ELR (cell line): Measurements from ENCODE around the gene NCF2.
A peak's percentile ranks its signal among the peaks of the same experiment; 100 is the strongest.

Experiments used
- DNase-seq: peaks from one replicate; pipeline ENCODE4 v3.0.0-alpha.2; 2015; ENCODE audit warnings: low read depth

Gene NCF2

DNA sequence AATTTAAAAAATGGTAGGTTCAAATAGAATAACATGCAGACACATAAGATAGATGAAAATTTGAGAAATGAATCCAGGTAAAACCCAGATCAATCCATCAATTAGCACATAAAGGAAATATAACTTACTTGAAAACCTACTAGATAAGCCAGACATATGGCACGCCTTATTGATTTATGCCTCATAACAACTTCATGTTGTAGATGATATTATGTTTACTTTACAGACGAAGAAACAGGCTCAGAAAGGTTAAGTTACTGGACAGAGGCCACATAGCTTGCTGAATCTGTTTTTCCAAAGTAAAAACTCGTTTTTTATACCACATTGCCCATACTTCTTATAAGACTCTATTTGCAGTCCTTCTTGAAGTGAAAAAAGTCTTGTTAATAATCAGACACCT lies 22.1 kb upstream of the NCF2 start:
- DNase-seq: no peak

DNA sequence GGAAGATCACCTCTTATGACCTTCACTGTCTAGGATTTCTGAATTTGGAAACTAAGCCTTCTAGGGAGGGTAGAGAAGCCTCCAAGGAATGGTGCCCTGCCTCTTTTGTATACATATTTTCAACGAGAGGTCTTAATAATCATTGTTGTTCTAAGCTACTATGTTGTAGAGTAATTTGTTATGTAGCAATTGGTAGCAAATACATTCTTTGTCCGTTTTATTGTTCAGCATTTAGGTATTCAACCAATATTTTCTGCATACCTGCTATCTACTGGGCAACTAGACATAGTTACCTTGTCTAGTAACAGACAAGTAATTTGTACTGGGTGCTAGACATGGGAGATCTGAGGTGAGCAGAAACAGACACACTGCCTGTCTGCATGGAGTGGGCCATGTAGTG lies 20.8 kb upstream of the NCF2 start:
- no peak for DNase-seq

DNA sequence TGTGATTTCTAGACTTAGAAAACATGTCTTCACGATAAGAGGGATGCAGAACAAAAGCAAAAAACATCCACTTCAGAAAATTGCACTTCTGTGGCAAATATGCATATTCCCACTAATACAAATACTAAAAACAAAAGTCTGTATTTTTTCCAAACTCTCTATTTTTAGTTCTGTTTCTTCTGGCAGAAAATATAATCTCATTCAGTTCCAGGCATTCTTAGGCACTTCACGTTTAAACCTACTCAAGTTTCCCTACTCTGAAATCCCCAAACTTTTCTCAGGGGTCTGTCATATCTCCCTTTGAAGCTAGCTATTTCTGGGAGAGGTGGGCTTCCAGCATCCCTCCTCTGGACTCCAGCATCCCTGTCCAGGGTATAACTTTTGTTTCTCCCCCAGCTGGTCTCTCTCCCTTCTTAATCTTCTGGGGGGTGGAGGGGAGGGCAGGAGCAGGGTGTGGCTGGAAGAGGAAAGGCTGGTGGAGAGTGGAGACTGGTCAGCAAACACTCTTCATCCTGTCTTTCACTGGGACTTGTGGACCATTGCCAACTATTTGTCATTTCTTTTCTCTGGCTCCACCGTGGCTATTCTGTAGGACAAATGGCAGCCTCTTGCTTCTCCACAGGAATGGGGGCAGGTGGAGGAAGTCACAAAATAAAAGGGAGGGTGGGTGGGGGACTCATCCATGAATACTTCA lies 19.6 kb upstream of the NCF2 start:
- peak; percentile 64 for DNase-seq

DNA sequence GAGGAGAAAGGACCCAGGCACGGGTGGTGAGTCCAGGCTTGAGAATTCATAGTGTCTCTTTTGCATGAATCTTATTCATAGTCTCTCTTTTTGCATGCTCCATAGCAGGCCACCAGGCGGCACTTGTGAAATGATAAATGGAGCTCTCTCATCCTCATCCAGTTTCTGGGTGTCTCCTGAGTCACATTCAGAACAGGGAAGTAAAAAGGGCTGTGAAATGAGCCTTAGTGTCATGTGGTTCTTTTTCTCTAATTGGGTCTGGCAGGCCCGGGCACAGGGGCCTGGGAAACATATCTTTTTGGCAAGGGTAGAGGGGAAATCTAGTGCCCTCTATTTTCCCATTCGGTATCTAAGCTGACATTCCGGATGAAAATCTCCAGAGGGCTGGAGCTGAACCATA lies 19.1 kb upstream of the NCF2 start:
- peak; percentile 92 for DNase-seq

DNA sequence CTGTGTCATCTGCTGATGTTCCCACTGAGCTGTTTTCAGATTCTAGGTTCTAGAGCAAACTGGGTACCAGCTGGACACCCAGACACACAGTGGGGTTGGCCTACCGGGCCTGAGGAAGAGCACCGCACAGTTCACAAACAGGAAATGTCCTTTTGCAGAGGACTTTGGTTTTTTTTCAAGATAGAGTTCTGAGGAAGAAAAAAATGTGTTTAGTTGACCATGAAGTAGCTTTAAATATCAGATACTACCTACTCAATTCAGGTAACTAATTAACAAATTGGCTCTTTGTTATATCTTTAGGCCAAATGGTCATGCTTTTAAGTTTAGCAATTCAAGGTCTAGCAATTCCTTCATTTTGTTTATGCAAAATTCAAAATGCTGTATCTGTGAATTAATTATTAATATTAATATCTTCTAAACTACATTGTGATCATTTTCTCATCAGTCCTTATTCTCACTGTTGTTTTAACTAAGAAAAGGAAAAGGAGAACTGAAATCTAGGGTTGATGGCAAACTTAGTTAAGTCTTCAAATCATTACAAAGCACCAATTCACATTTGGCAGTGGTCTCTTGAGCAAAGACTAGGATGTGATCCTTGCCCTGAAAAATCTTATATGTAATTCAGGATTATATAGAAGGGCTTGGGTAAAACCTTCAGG lies 17.2 kb upstream of the NCF2 start:
- no peak for DNase-seq

DNA sequence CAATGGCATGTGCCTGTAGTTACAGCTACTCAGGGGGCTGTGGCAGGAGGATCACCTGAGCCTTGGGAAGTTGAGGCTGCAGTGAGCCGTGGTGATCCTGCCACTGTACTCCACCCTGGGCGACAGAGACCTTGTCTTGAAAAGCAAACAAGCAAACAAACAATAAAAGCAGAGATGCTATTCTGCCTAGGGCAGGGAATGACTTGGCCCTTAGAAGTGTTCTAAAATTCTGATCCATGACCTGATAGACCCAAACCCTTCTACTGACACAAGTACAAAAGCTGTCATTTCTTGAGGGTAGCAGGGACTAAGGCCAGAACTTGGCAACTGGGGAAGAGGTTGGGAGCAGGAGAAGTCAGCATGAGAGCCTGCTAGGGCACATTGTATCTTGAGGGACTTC lies 15.6 kb upstream of the NCF2 start:
- no peak for DNase-seq

DNA sequence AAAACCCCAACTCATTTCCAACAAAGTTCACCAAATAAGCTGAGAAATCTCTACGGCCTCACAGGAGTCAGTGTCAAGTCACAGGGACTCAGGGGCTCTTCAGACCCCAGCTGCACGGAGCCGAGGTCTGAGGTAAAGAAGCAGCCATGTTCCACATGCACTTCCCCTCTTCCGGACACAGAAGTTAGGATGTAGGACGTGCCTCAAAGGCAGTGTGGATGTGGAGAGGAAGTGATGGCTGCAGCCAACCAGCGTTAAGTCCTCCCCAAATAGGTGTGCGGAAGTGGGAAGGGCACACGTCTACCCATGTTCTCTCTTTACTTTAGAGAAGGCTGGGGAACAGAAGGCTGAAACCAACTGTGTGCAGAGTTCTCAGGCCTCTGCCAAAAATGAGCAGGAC lies 14.6 kb upstream of the NCF2 start:
- DNase-seq: no peak

DNA sequence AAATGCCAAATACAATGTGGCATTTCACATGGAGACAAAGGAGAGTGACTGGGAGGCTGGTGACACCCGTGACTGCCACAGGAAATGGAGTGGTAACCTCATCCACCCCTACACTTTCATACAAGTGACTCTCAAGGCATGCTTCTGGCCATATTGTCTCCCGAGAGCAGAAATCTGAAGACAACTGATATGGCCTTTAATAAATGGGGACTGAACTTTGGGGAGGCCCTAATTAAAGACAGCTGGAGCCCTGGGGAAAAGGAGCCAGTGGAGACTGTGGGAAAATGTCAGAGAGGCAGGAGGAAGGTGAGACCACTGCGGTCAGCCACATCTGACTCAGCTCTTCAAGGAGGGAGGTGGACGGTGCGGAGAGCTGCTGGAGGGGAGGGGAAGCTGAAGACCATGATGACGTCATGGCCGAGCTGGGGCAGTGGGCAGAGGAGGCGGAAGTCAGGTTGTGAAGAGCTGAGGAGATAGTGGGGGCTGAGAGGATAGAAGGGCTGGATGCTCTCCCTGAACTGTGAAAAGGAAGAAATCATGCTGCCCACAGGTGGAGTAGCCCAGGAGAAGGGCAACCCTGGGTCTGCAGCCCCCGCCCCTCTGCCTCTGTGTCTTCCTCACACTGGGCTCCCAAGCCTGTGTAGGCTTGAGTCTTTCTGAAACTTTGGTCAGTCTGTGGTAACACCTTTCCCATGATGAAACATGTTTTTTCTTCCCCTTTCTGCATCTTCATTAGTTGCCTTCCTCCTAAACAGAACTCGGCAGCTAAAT lies 14.0 kb upstream of the NCF2 start:
- peak; percentile 97 for DNase-seq

DNA sequence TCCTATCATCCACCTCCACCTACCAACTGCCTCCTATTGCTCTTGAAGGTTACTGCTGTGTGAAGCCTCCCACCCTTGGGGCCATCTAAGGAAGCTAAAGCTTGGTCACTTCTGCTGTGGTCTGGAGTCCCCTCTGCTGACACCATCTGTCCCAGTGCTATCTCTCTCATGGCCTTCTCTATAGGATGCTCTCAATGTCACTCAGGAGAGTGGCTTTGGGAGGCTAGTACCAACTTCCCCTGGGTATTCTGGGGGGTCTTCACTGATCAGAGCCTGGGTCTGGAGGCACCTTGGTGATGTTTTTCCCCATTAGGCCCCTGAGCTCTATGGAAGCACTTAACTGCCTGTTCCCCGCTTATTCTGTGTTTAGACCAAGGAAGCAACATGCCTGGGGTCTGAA lies 12.3 kb upstream of the NCF2 start:
- no peak for DNase-seq

DNA sequence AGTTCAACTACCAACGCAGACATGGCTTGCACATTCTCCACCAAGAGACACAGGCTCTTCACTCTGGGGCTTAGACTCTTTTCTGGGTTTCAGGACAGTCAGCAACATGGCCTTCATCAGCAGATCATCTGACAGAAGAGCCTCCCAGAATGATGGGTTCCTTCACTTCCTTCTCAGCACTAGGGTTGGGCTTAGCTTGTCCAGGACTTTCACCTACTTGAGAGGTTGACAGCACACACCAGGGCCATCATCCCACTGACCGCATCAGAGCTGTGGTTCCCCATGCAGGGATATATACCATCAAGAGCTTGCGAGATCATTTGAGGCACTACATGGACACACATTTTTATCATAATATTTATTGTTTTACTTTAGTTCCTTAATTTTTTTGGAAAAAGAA lies 10.4 kb upstream of the NCF2 start:
- DNase-seq: no peak

DNA sequence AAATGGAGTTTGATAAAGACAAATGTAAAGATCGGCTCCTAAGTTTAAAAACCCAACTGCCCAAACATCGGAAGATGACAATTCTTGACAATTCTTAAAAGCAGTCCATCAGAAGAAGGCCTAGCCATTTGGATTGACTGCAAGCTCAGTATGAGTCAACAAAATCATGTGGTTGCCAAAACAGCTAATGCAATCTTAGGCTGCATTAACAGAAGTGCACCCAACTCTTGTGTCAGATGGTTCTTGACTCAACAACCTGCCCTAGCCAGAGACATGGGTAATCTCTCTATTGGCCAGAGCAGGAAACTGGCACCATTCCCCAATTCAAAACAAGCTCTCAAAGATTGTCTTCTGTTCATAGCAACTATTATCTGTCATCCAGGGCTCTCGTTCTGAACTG lies 9.9 kb upstream of the NCF2 start:
- DNase-seq: peak; percentile 75

DNA sequence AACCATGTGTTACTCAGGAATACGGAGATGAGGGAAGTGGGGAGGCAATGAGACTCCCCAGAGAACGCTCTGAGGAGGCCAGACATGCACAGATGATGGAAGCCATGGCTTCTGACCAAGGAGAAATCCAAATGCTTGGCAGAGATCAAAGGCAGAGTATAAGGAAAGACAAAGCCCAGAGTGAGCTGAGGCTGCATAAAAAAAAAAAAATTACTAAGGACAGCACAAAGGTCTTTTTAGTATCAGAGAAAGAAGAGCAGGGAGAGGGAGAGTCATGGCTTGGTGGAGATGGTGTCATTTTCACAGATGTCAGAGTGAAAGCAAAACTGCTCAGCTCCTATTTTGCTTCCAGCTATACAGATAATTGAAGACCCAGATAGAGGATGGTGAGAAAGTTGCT lies 8.1 kb upstream of the NCF2 start:
- DNase-seq: no peak

DNA sequence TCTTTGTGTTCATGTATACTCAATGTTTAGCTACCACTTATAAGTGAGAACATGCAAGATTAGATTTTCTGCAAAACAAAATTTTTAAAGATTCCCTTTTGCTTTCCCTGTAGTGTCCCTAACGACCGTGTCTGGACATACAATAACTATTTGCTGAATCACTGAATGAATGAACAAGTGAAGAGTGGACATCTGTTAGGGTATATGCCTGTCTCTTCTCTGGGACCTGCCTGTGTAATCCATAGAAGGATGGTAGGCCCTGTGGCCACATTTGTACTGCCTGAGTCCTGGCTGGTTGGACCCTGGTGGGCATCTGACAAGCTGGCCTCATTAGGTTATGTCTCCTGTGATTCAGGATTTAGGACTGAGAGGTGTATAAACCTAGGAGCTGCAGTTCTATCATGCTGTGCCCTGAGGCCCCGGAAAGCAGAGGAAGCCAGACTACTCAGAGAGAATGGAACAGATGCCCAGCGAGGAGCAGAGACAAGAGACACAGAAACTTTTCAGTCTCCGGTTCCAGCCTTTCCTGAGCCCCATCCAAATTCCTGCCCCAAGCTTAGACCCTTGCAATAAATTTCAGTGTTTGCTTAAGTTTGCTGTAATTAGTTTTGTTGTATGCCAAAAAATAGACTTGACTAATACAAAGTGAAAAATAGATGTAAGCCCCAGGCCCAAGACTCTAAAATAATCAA lies 7.5 kb upstream of the NCF2 start:
- peak; percentile 36 for DNase-seq

DNA sequence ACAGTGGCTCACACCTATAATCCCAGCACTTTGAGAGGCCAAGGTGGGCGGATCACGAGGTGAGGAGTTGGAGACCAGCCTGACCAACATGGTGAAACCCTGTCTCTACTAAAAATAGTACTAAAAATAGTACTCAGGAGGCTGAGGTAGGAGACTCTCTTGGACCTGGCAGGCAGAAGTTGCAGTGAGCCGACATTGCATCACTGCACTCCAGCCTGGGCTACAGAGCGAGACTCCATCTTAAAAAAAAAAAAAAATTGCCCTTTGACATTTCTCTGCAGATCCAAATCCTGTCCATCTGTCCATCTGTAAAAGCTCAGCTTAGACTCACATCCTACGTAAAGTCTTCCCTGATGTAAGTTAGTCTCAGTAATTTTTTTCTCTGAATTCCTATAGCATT lies 6.2 kb upstream of the NCF2 start:
- no peak for DNase-seq

DNA sequence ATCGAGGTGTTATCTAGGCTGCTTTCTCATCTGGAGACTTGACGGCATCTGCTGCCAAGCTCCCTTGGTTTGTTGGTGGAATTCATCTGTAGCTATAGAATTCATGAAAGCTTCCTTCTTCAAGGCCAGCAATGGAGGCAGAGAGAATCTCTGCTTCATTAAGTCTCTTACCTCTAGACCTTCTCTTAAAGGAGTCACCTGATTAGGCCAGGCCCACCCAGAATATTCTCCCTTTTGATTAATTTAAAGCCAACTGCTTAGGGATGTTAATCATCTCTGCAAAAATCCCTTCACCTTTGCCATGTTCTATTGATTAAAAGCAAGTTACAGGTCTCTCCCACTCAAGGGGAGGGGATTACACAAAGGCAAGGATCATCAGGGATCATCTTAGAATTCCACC lies 5.3 kb upstream of the NCF2 start:
- DNase-seq: no peak

DNA sequence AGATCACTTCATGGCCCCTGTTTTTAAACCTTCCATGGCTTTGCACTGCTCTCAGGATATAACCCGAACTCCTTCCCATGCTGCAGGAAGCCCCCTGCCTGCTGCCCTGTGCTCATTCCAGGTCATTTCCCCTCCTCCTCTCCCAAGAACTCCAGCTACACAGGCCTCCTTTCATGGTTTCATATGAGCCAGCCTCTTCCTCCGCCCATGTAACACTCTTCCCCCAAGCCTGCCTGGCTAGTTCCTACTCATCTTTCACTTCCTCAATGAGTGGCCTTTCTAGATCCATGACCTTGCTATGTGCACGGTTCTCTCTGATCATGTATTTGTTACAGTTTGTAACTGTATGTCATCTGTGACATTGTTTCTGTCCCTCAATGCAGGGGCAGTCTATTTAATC lies 3.1 kb upstream of the NCF2 start:
- DNase-seq: no peak

DNA sequence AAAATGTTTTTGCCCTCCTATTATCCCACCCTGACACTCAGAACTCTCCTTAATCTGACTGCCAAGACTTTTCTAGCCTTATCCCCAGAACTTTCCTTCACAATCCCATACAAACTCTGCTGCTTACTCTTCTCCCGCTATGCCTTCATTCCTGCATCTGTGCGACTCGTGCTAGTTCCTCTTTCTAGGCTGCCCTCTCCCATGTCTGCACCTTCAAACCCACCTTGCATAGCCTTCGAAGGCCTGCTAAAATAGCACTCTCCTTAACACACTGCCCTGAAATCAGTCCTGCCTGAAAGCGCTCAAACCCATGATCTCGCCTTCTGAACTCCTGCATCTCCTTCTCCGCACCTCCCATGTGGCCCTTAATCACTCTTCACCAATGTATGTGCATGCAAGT lies 2.5 kb upstream of the NCF2 start:
- DNase-seq: no peak

DNA sequence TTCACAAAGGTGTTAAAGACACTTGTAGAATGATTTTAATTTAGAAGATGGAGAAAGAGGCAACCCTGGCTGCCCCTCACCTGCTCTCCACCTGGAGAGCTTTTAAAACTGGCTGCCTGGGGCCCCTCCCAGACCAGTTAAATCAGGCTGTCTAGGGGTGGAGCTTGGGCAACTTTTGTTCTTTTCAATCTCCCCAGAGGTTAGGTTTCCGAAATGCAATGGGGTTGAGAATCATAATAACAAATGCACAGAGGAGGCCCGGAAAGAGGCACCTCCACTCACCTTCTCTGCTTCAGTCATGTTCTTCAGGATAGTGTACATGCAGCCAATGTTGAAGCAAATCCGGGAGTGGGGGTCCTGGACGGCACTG lies 400 bp downstream of the NCF2 start:
- no peak for DNase-seq

DNA sequence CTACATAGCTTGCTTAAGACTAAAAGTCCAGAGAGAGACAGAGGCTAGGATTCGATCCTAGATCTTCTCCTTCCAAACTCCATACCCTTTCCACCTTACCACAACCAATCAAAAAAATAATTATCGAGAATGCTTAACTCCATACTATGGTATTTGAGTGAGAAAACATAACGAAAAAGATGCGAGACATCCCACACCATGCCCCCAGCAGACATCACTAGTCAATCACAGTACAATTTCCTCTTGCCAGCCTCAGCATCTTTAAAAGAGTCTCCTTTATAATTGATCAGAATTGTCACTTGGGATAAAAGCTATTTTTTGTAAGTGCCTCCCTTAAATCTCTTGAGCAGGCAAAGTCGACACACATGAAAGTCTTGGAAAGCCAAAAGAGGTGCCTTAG lies 875 bp downstream of the NCF2 start:
- no peak for DNase-seq

DNA sequence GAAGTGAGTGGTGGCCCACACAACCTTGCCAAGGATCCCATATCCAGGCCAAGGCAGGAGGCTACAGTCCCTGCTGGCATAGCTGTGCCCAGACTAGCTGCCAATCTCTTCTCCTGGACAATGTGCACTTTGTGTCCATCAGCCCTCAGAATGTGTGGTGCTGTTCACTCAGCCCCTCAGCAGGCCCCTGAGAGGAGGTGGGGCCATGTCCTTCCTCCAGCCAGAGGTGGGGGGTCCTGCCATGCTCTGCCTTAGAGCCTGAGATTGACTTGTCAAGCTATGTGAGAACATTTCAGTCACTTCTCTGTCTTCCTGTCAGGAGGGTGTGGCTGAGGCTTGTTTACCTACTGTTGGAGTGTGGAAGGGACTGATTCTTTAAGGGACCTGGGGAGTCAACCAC lies 1.4 kb downstream of the NCF2 start:
- no peak for DNase-seq

DNA sequence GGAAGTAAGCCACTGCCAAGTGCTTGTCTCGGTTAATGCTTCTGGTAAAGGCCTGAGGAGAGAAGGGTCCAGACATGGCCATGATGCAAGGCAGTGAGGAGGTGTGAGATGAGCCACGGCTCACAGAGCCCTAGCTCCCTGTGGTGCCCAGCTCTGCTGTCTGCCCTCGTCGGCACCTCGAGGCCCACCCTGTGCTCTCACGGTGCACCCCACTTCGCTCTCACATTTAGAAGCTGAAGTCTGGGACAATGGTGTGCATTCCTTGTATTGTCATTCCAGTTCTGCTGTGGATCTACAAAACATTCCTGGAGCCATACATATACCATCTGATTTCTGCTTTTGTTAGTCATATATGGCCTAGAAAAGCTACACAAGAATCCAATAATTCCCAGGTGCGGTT lies 3.3 kb downstream of the NCF2 start:
- DNase-seq: no peak

DNA sequence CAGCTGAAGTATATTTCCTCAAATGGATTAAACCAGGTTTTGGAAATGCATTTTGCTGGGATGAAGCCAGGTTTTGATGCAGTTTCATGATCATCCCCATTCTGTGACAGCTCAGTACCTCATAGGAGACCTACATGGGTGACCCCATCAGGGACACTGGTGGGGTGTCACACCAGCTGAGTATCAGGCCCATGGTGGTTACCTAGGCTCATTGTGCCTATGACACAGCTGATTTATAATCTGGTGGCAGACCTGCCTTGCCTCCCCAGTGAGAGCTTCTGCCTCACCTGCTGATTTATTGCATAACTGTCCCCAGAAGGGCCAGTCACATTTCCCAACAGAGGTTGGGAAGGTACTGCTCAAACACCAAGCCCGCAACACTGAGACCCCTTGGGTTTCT lies 3.8 kb downstream of the NCF2 start:
- no peak for DNase-seq

DNA sequence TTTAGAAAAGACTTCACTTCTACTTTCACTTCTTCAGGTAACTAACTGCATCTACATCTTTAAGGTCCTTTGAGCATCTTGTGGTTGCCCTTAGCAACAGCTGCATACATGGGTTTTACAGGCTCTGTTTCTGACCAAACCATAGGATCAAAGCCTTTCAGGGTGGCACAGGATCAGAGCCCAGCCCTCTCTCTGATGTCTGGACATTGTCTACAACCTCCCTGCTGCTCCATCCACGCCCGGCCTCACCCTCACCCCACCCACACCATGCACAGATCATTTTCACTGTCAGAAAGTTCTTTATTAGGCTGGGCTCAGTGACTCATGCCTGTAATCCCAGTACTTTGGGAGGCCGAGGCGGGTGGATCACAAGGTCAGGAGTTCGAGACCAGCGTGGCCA lies 5.2 kb downstream of the NCF2 start:
- DNase-seq: no peak
